Umbilical cord (tissue), 2 donors: Measurements from ENCODE around the gene AKAP3. TPM values are rescaled to one million over a fixed set of nuclear protein-coding genes. Genes with fewer than 3 reads are reported as not detected.

ENCODE experiments used
- DNase-seq: peaks from one replicate; pipeline ENCODE4 v3.0.0-alpha.2; 2015; ENCODE audit warnings: low spot score
- total RNA-seq: library from RNA; depleted of rRNA; stranded (reverse); fragments of >200 nt; gene quantifications from one replicate; pipeline ENCODE4 v1.2.3, GENCODE V29; 2014; ENCODE audit warnings: low replicate concordance; ENCODE audit not compliant: insufficient read depth

The AKAP3 gene
- total RNA-seq, 1 donor from 2014 or later, result 5.1 TPM

- no peak for DNase-seq
These were observed 45.4 kb downstream of the AKAP3 start for GRCh38 chr12:4603421-4603820.

GRCh38 chr12:4595881-4596280 lies 53.0 kb downstream of the AKAP3 start:
- DNase-seq, result no peak

GRCh38 chr12:4591180-4591687 lies 57.6 kb downstream of the AKAP3 start:
- DNase-seq, result no peak

- no peak for DNase-seq
These were observed 58.9 kb downstream of the AKAP3 start for GRCh38 chr12:4589941-4590340.

- no peak for DNase-seq
These were observed 59.9 kb downstream of the AKAP3 start for GRCh38 chr12:4588916-4589315.

- DNase-seq, result no peak
These were observed 61.7 kb downstream of the AKAP3 start for GRCh38 chr12:4587108-4587507.

- no peak for DNase-seq
These were observed 62.4 kb downstream of the AKAP3 start for GRCh38 chr12:4586500-4586899.

- no peak for DNase-seq
These were observed 64.0 kb downstream of the AKAP3 start for GRCh38 chr12:4584896-4585295.

GRCh38 chr12:4584281-4584680 lies 64.6 kb downstream of the AKAP3 start:
- no peak for DNase-seq

- no peak for DNase-seq
These were observed 68.6 kb downstream of the AKAP3 start for GRCh38 chr12:4580281-4580688.

- no peak for DNase-seq
These were observed 69.3 kb downstream of the AKAP3 start for GRCh38 chr12:4579305-4580102.

- no peak for DNase-seq
These were observed 76.2 kb downstream of the AKAP3 start for GRCh38 chr12:4572680-4573079.

GRCh38 chr12:4569261-4569660 lies 79.6 kb downstream of the AKAP3 start:
- no peak for DNase-seq

- DNase-seq, result peak; percentile 25
These were observed 81.6 kb downstream of the AKAP3 start for GRCh38 chr12:4567073-4567881.

- no peak for DNase-seq
These were observed 82.4 kb downstream of the AKAP3 start for GRCh38 chr12:4566474-4566873.

Other genes starting within 250 kb of the AKAP3 start
- 1.4 TPM for gene FGF6, start 203.2 kb downstream of the AKAP3 start, total RNA-seq
- 3.4 TPM for gene RAD51AP1, start 110.2 kb downstream of the AKAP3 start, total RNA-seq
- 19.7 TPM for gene DYRK4, start 86.8 kb downstream of the AKAP3 start, total RNA-seq
- 20.7 TPM for gene NDUFA9, start 63 bp upstream of the AKAP3 start, total RNA-seq
- 6.0 TPM for gene GALNT8, start 71.3 kb upstream of the AKAP3 start, total RNA-seq